DOHH2 (cell line): ENCODE results near the gene PALM.

Experiments
- EZH2phosphoT487 ChIP-seq: fragments of 200-600 bp; sonication (generic); IDR thresholded peaks from 2 replicates; pipeline ENCODE4 v1.6.1; 2017; ENCODE audit warnings: borderline replicate concordance, mild to moderate bottlenecking, antibody characterized with exemption, low read length, moderate library complexity, mixed read lengths
- TF ChIP-seq, protein P1 (sequence below): fragments of 200-600 bp; sonication (generic); IDR thresholded peaks from one replicate; pipeline ENCODE4 v1.5.1; 2014; ENCODE audit warnings: antibody characterized with exemption, mild to moderate bottlenecking, low read depth, low read length; ENCODE audit not compliant: poor library complexity, severe bottlenecking

DNA sequence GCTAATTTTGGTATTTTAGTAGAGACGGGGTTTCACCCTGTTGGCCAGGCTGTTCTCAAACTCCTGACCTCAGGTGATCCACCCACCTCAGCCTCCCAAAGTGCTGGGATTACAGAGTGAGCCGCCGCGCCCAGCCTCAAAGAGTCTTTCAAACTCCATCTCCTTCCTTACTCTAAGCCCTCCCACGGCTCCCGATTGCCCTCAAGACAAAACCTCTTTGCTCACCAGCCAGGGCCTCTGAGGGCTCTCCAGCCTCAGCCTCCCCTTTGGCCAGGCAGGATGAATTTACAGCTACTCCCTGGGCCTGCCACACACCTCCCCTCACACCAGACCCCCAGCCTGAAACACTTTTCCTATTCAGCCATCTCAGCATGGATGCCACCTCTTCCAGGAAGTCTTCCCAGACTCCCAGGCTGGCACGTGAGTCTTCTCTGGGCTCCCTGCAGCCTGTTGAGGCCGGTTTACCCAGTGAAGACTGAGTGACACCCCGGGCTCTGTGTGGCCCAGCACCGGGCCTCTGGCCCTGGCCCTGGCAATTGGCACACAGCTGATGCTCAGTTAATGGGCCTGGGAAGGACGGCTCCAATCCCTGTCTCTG lies 21.1 kb upstream of the PALM start:
- TF ChIP-seq, protein P1, sequence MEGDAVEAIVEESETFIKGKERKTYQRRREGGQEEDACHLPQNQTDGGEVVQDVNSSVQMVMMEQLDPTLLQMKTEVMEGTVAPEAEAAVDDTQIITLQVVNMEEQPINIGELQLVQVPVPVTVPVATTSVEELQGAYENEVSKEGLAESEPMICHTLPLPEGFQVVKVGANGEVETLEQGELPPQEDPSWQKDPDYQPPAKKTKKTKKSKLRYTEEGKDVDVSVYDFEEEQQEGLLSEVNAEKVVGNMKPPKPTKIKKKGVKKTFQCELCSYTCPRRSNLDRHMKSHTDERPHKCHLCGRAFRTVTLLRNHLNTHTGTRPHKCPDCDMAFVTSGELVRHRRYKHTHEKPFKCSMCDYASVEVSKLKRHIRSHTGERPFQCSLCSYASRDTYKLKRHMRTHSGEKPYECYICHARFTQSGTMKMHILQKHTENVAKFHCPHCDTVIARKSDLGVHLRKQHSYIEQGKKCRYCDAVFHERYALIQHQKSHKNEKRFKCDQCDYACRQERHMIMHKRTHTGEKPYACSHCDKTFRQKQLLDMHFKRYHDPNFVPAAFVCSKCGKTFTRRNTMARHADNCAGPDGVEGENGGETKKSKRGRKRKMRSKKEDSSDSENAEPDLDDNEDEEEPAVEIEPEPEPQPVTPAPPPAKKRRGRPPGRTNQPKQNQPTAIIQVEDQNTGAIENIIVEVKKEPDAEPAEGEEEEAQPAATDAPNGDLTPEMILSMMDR, result no peak
- TF ChIP-seq EZH2phosphoT487, result no peak
